A673 (cell line): ENCODE measurements around the gene DIP2B. TPM values are rescaled to one million over a fixed set of nuclear protein-coding genes. Genes with fewer than 3 reads are reported as not detected.
A peak's percentile ranks its signal among the peaks of the same experiment; 100 is the strongest.
"Not testable (repeated sequence)": the region's sequence is repeated elsewhere in the genome, so short reads cannot be mapped to it uniquely, and the experiment has no call there.

ENCODE experiments used
- BruUV-seq: library from RNA; stranded (reverse); fragments of 400-500 nt; replicated peaks from 2 replicates; lab custom pipeline; 2021; lab: Mats Ljungman, UMichigan
- CTCF ChIA-PET: fragments of 300-600 bp; sonication (Branson Sonifier 250); formaldehyde crosslinking; loops from one replicate; lab custom pipeline; 2022; ENCODE audit warnings: antibody characterized with exemption; lab: Charles Lee
- POLR2A ChIA-PET: fragments of 300-600 bp; sonication (Branson Sonifier 250); formaldehyde crosslinking; loops from one replicate; lab custom pipeline; 2022; ENCODE audit warnings: antibody characterized with exemption; ENCODE audit not compliant: low non-redundant PET; lab: Charles Lee
- DNase-seq: peaks from one replicate; pipeline ENCODE4 v3.0.0-alpha.2; 2015; ENCODE audit warnings: low spot score
- H3K27ac ChIP-seq: fragments of 200-600 bp; sonication (generic); 2 replicates; pipeline ENCODE4 v1.5.1; 2016; ENCODE audit warnings: mixed run types, low read depth, mild to moderate bottlenecking, mixed read lengths, antibody characterized with exemption, low read length; ENCODE audit not compliant: poor library complexity, severe bottlenecking
- H3K27me3 ChIP-seq: fragments of 200-600 bp; sonication (generic); replicated peaks from 2 replicates; pipeline ENCODE4 v1.6.1; 2017; ENCODE audit warnings: mixed run types, low read depth, mild to moderate bottlenecking, mixed read lengths, antibody characterized with exemption, low read length; ENCODE audit not compliant: insufficient read depth, poor library complexity
- H3K36me3 ChIP-seq: fragments of 200-600 bp; sonication (generic); 2 replicates; pipeline ENCODE4 v1.6.1; 2016; ENCODE audit warnings: mixed run types, mild to moderate bottlenecking, mixed read lengths, antibody characterized with exemption, low read length; ENCODE audit not compliant: insufficient read depth, poor library complexity, severe bottlenecking
- H3K4me1 ChIP-seq: fragments of 200-600 bp; sonication (generic); 2 replicates; pipeline ENCODE4 v1.6.1; 2017; ENCODE audit warnings: mixed run types, mild to moderate bottlenecking, mixed read lengths, antibody characterized with exemption, low read length; ENCODE audit not compliant: insufficient read depth, poor library complexity, severe bottlenecking
- H3K4me3 ChIP-seq: fragments of 200-600 bp; sonication (generic); 2 replicates; pipeline ENCODE4 v1.5.1; 2016; ENCODE audit warnings: low read depth, mixed run types, mild to moderate bottlenecking, mixed read lengths, low read length; ENCODE audit not compliant: poor library complexity, severe bottlenecking
- H3K9me3 ChIP-seq: fragments of 200-600 bp; sonication (generic); 2 replicates; pipeline ENCODE4 v1.6.1; 2016; ENCODE audit warnings: mixed run types, low read depth, mild to moderate bottlenecking, mixed read lengths, antibody characterized with exemption, low read length; ENCODE audit not compliant: poor library complexity, severe bottlenecking
- CTCF ChIP-seq: fragments of 300-800, 200-600 bp; sonication (generic); conservative IDR thresholded peaks from 2 replicates; pipeline ENCODE4 v1.5.1; 2017; ENCODE audit warnings: low read depth, mild to moderate bottlenecking, antibody characterized with exemption, low read length, moderate library complexity, mixed read lengths
- EZH2 ChIP-seq: fragments of 200-600 bp; sonication (generic); IDR thresholded peaks from 2 replicates; pipeline ENCODE4 v1.6.1; 2017; ENCODE audit warnings: borderline replicate concordance, low read depth, mild to moderate bottlenecking, mixed read lengths, antibody characterized with exemption, low read length; ENCODE audit not compliant: poor library complexity, severe bottlenecking
- intact Hi-C: fragments of 100-400 bp; cut with micrococcal nuclease; formaldehyde crosslinking; loops from one replicate; pipeline ENCODE4 v1.10.0; 2022; ENCODE audit not compliant: unreplicated experiment
- total RNA-seq: library from RNA; stranded (reverse); gene quantifications from 2 replicates; pipeline ENCODE4 v1.2.3, GENCODE V29; 2021

The DIP2B gene
- total RNA-seq, 1 experiment from 2014 or later: 40.5 TPM

- Histone ChIP-seq H3K36me3 (no peaks in the 10 kb centered on the region), H3K9me3 (no peaks in the 10 kb centered on the region), H3K4me3 (peak overlapping the region; percentile 83), H3K27me3 (no peaks in the 10 kb centered on the region), H3K4me1 (peaks cover 19% of the 10 kb centered on the region), H3K27ac (peak overlapping the region; percentile 99)
- no TSS peak for BruUV-seq
- intact Hi-C loops: no loop called here
- POLR2A ChIA-PET: interaction anchor here (0.6 kb wide), 3 partner anchors 64 to 602 kb away, joined by 4 to 27 read pairs (median 6); no protein-coding TSS in a partner anchor
- CTCF ChIA-PET: interaction anchor here (0.6 to 1.6 kb wide), 9 partner anchors 9 to 597 kb away, joined by 3 to 10 read pairs (median 6); partner anchors contain the start of genes CERS5 and SLC11A2
- no peak for TF ChIP-seq EZH2
- peak; percentile 70 for DNase-seq
Observed at GRCh38 chr12:50764286-50765094, 259.7 kb downstream of the DIP2B start.

- intact Hi-C loops: no loop called here
- ChIA-PET CTCF (interaction anchor here (0.6 to 1.6 kb wide), 8 partner anchors 8 to 598 kb away, joined by 3 to 10 read pairs (median 5); partner anchors contain the start of genes CERS5 and SLC11A2), POLR2A (no interaction called here)
- DNase-seq: peak; percentile 60
- no peaks in the 10 kb centered on the region for H3K36me3 ChIP-seq
- H3K27ac ChIP-seq: peak overlapping the region; percentile 99
- H3K4me3 ChIP-seq: peak overlapping the region; percentile 83
- H3K9me3 ChIP-seq: no peaks in the 10 kb centered on the region
- TF ChIP-seq EZH2 (no peak), CTCF (peak; percentile 72)
- H3K4me1 ChIP-seq: peaks cover 19% of the 10 kb centered on the region
- H3K27me3 ChIP-seq: no peaks in the 10 kb centered on the region
- BruUV-seq: TSS peak; percentile 39
Observed at GRCh38 chr12:50765095-50765911, 260.5 kb downstream of the DIP2B start.

- Histone ChIP-seq H3K9me3 (no peaks in the 10 kb centered on the region), H3K27me3 (no peaks in the 10 kb centered on the region), H3K4me1 (peaks cover 13% of the 10 kb centered on the region), H3K27ac (no peak overlapping the region), H3K36me3 (no peaks in the 10 kb centered on the region), H3K4me3 (no peak overlapping the region)
- BruUV-seq: no TSS peak
- ChIA-PET CTCF (no interaction called here), POLR2A (no interaction called here)
- no peak for DNase-seq
- TF ChIP-seq EZH2 (no peak), CTCF (no peak)
- intact Hi-C loops: no loop called here
Observed at GRCh38 chr12:50768391-50768790, 263.6 kb downstream of the DIP2B start.

- intact Hi-C loops, H3K36me3 ChIP-seq, H3K4me3 ChIP-seq, DNase-seq, H3K27me3 ChIP-seq, CTCF ChIA-PET, H3K27ac ChIP-seq, H3K9me3 ChIP-seq, BruUV-seq: not testable (repeated sequence)
- POLR2A ChIA-PET: interaction anchor here (0.6 kb wide), 1 partner anchor 295 kb away, joined by 3 read pairs; no protein-coding TSS in a partner anchor
- H3K4me1 ChIP-seq: peaks cover 13% of the 10 kb centered on the region
Observed at GRCh38 chr12:50768813-50769212, 264.0 kb downstream of the DIP2B start.
